Transverse colon (tissue), 4 donors: Measurements from ENCODE around the gene CALML3. TPM values are rescaled to one million over a fixed set of nuclear protein-coding genes. Genes with fewer than 3 reads are reported as not detected.

Source experiments
- DNase-seq: peaks from one replicate; pipeline ENCODE4 v3.0.0-alpha.2; 2019
- H3K27ac ChIP-seq, 4 donors: fragments of 200-600 bp; sonication (generic); 2 replicates each; pipeline ENCODE4 v1.5.1; 2016 to 2018; ENCODE audit warnings: inconsistent platforms in 4 of 4
- H3K27me3 ChIP-seq: fragments of 200-600 bp; sonication (generic); 2 replicates; pipeline ENCODE4 v1.5.1; 2017; ENCODE audit warnings: inconsistent platforms
- H3K36me3 ChIP-seq, 4 donors: fragments of 200-600 bp; sonication (generic); 2 replicates each; pipeline ENCODE4 v1.5.1; 2017 to 2019; ENCODE audit warnings: inconsistent platforms in 4 of 4
- H3K4me1 ChIP-seq, 4 donors: fragments of 200-600 bp; sonication (generic); 2 replicates each; pipeline ENCODE4 v1.5.1; 2017 to 2020; ENCODE audit warnings: inconsistent platforms in 4 of 4
- H3K4me3 ChIP-seq, 4 donors: fragments of 200-600 bp; sonication (generic); 1 replicate in 1 of 4; 2 replicates in 3 of 4; pipeline versions ENCODE4 v1.5.1 to v1.6.1; 2017 to 2019; ENCODE audit warnings: inconsistent platforms in 4 of 4
- H3K9me3 ChIP-seq, 2 donors: fragments of 200-600 bp; sonication (generic); 2 replicates each; pipeline ENCODE4 v1.5.1; 2017 to 2019; ENCODE audit warnings: inconsistent platforms in 2 of 2
- CTCF ChIP-seq, 5 experiments: fragments of 200-600 bp in 3 of 5; fragments of 450-650 bp in 2 of 5; sonication (generic) in 3 of 5; IDR thresholded peaks; 1 replicate in 2 of 5; 2 replicates in 3 of 5; pipeline ENCODE4 v1.5.1; 2016 to 2017; ENCODE audit warnings: antibody characterized with exemption in 5 of 5, inconsistent platforms in 3 of 5, mild to moderate bottlenecking in 2 of 5, moderate library complexity in 1 of 5
- EP300 ChIP-seq: sonication (generic); formaldehyde crosslinking; IDR thresholded peaks from one replicate; pipeline ENCODE4 v1.6.1; 2017; ENCODE audit warnings: antibody characterized with exemption, low read depth
- POLR2A ChIP-seq: fragments of 450-650 bp; IDR thresholded peaks from one replicate; pipeline ENCODE4 v1.6.1; 2016; ENCODE audit warnings: antibody characterized with exemption, mild to moderate bottlenecking, moderate library complexity
- POLR2AphosphoS5 ChIP-seq, 3 donors: sonication (generic); formaldehyde crosslinking; IDR thresholded peaks; one replicate each; pipeline ENCODE4 v1.6.1; 2016; ENCODE audit warnings: antibody characterized with exemption in 3 of 3
- WGBS, 2 donors: methylation state at CpG; one replicate each; pipeline ENCODE4 v1.1.5; 2018; ENCODE audit warnings: low coverage in 1 of 2; 5-methylcytosine and 5-hydroxymethylcytosine counted together
- in situ Hi-C, 4 donors: fragments of 200-750 bp; cut with MboI; loops; one replicate each; pipeline versions ENCODE4 v1.15.0 to v1.15.1; 2017; ENCODE audit warnings: low sequenced_read_pairs in 3 of 4, low pct_ligation_motif_present in 1 of 4, low pct_unique_long_range_greater_than_20kb in 1 of 4
- intact Hi-C: fragments of 100-400 bp; cut with DNase I; formaldehyde crosslinking; loops from one replicate; pipeline ENCODE4 v1.15.1; 2023; ENCODE audit warnings: low total_unique reads
- total RNA-seq, 4 donors: library from RNA; depleted of rRNA; stranded (reverse); fragments of >200 nt; gene quantifications; one replicate each; pipeline ENCODE4 v1.1.0, GENCODE V29; 2016

The CALML3 gene
- total RNA-seq, 4 donors from 2014 or later, result not detected

GRCh38 chr10:5534880-5535856 lies 10.4 kb downstream of the CALML3 start:
- TF ChIP-seq CTCF (IDR thresholded peaks at IDR 0.05) (no peak), POLR2A (no peak), EP300 (no peak), POLR2AphosphoS5 (IDR thresholded peaks at IDR 0.05) (no peak)
- no peaks in the 10 kb centered on the region for H3K36me3 ChIP-seq
- peak overlapping the region in 1 of 4 donors; percentile 7 for H3K27ac ChIP-seq
- intact Hi-C loops, result no loop called here
- in situ Hi-C loops, result no loop called here
- no peak for DNase-seq
- peaks cover 0 to 2% (median 0%) of the 10 kb centered on the region in 4 donors for H3K4me1 ChIP-seq
- no peaks in the 10 kb centered on the region for H3K27me3 ChIP-seq
- H3K4me3 ChIP-seq, result no peak overlapping the region
- H3K9me3 ChIP-seq, result no peaks in the 10 kb centered on the region
- 71 to 98% methylated on average over 5 to 8 of the region's 8 CpGs for WGBS, 2 donors

GRCh38 chr10:5536486-5537081 lies 11.8 kb downstream of the CALML3 start:
- Histone ChIP-seq H3K9me3 (no peaks in the 10 kb centered on the region), H3K27ac (no peak overlapping the region), H3K27me3 (no peaks in the 10 kb centered on the region), H3K4me1 (peaks cover 0 to 12% (median 5%) of the 10 kb centered on the region in 4 donors), H3K36me3 (no peaks in the 10 kb centered on the region), H3K4me3 (no peak overlapping the region)
- intact Hi-C loops, result no loop called here
- in situ Hi-C loops, result no loop called here
- peak; percentile 0 for DNase-seq
- TF ChIP-seq POLR2AphosphoS5 (IDR thresholded peaks at IDR 0.05), result no peak
- TF ChIP-seq CTCF (IDR thresholded peaks at IDR 0.05), result no peak
- no peak for TF ChIP-seq POLR2A
- no peak for TF ChIP-seq EP300
- 82 to 92% methylated on average over 5 to 7 of the region's 7 CpGs for WGBS, 2 donors

GRCh38 chr10:5537684-5538083 lies 12.9 kb downstream of the CALML3 start:
- Histone ChIP-seq H3K27me3 (no peaks in the 10 kb centered on the region), H3K36me3 (no peaks in the 10 kb centered on the region), H3K27ac (no peak overlapping the region), H3K4me3 (no peak overlapping the region), H3K4me1 (peaks cover 0 to 13% (median 6%) of the 10 kb centered on the region in 4 donors), H3K9me3 (no peaks in the 10 kb centered on the region)
- WGBS, 2 donors, result 74 to 94% methylated on average over 6 of the region's 6 CpGs
- in situ Hi-C loops, result no loop called here
- intact Hi-C loops, result no loop called here
- peak; percentile 1 for DNase-seq
- no peak for TF ChIP-seq CTCF (IDR thresholded peaks at IDR 0.05)
- TF ChIP-seq POLR2A, result no peak
- no peak for TF ChIP-seq EP300
- TF ChIP-seq POLR2AphosphoS5 (IDR thresholded peaks at IDR 0.05), result no peak

GRCh38 chr10:5538446-5538845 lies 13.7 kb downstream of the CALML3 start:
- in situ Hi-C loops, result no loop called here

More at GRCh38 chr10:5538446-5538845, 13.7 kb downstream of the CALML3 start:
- WGBS, 2 donors, result 89 to 92% methylated on average over 8 to 9 of the region's 9 CpGs
- Histone ChIP-seq H3K27ac (no peak overlapping the region), H3K36me3 (no peaks in the 10 kb centered on the region), H3K9me3 (no peaks in the 10 kb centered on the region), H3K27me3 (no peaks in the 10 kb centered on the region), H3K4me1 (peaks cover 0 to 13% (median 6%) of the 10 kb centered on the region in 4 donors), H3K4me3 (no peak overlapping the region)
- peak; percentile 6 for DNase-seq
- TF ChIP-seq POLR2A (no peak), POLR2AphosphoS5 (IDR thresholded peaks at IDR 0.05) (no peak), CTCF (IDR thresholded peaks at IDR 0.05) (no peak), EP300 (no peak)
- intact Hi-C loops, result no loop called here
